Activated naive CD8-positive, alpha-beta T cell treated with anti-CD3 and anti-CD28 coated beads, Interleukin-2, amount 10 ng/mL, durations not matched to agents 7 days and 5 days (primary cell): ENCODE data around the gene VDR. TPM values are rescaled to one million over a fixed set of nuclear protein-coding genes. Genes with fewer than 3 reads are reported as not detected.
"Not testable (repeated sequence)": the region's sequence is repeated elsewhere in the genome, so short reads cannot be mapped to it uniquely, and the experiment has no call there.

Experiments used
- ATAC-seq: fragments of 150-1000 bp; cut with Tn5 transposase; one replicate; pipeline ENCODE4 v1.10.0; 2021; ENCODE audit warnings: low read depth, moderate library complexity
- POLR2A ChIA-PET: fragments of 350-600 bp; sonication (Branson Sonifier 250); formaldehyde crosslinking; loops from one replicate; lab custom pipeline; 2021; ENCODE audit warnings: antibody characterized with exemption; lab: Charles Lee
- DNase-seq: peaks from one replicate; pipeline ENCODE4 v3.0.0; 2021
- H3K27ac Mint-ChIP-seq: one replicate; pipeline ENCODE4 v1.8.0; 2022; ENCODE audit warnings: mild to moderate bottlenecking, mixed read lengths
- H3K27me3 Mint-ChIP-seq: one replicate; pipeline ENCODE4 v1.8.0; 2022; ENCODE audit warnings: mild to moderate bottlenecking, moderate library complexity, mixed read lengths
- H3K36me3 Mint-ChIP-seq: one replicate; pipeline ENCODE4 v1.8.0; 2021; ENCODE audit warnings: mild to moderate bottlenecking, mixed read lengths
- H3K4me1 Mint-ChIP-seq: one replicate; pipeline ENCODE4 v1.8.0; 2021; ENCODE audit warnings: mixed read lengths
- H3K4me3 Mint-ChIP-seq: one replicate; pipeline ENCODE4 v1.8.0; 2022; ENCODE audit warnings: mild to moderate bottlenecking, moderate library complexity, mixed read lengths
- H3K9me3 Mint-ChIP-seq: one replicate; pipeline ENCODE4 v1.8.0; 2021; ENCODE audit warnings: mixed read lengths
- total RNA-seq, 2 experiments: library from RNA; stranded (reverse); gene quantifications; one replicate each; pipeline ENCODE4 v1.2.3, GENCODE V29; 2021

Gene VDR
- total RNA-seq, 2 experiments from 2014 or later = 13.9 to 14.3 TPM

DNA sequence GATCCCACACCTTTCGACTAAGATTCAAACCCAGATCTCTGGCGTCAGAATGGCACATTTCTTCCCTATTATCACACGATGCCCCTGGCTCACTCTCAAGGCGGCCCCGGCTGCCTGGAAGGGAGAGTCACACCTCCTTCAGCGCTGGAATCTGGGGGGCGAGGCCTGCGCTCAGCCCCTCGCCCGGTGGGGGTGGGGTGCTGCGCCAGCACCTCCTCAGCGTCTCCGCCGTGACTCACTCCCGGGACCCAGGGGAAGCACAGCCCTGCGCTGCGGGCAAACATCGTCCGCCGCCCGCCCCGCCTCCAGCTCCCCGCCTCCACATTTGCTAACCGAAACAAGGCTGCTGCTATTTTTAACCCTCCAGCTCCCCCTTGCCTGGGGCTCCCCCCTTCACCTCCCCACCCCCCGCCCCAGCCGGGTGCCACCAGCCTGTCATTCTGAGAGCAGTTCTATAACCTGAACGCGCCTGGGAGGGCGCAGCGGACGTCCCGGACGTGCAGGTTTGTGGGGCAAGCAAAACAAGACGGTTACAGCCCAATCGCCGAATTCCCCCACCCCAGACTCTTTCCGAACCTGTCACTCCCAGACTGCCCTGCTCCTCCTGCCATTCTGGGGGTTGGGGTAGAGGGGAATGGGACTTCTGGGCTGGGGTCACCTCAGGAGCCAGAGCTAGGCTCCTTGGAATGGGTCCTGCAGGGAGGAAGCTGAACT lies 91.8 kb downstream of the VDR start:
- Mint-ChIP-seq H3K9me3 (no peaks in the 10 kb centered on the region), H3K27me3 (no peaks in the 10 kb centered on the region), H3K4me1 (peaks cover 70% of the 10 kb centered on the region), H3K4me3 (peak overlapping the region; percentile 91), H3K36me3 (peaks cover 24% of the 10 kb centered on the region), H3K27ac (peak overlapping the region; percentile 98)
- peak; percentile 87 for DNase-seq
- ATAC-seq = peak; percentile 69
- POLR2A ChIA-PET = interaction anchor here (0.7 to 18.4 kb wide), 18 partner anchors 8 to 597 kb away, joined by 3 to 465 read pairs (median 4); no protein-coding TSS in a partner anchor

DNA sequence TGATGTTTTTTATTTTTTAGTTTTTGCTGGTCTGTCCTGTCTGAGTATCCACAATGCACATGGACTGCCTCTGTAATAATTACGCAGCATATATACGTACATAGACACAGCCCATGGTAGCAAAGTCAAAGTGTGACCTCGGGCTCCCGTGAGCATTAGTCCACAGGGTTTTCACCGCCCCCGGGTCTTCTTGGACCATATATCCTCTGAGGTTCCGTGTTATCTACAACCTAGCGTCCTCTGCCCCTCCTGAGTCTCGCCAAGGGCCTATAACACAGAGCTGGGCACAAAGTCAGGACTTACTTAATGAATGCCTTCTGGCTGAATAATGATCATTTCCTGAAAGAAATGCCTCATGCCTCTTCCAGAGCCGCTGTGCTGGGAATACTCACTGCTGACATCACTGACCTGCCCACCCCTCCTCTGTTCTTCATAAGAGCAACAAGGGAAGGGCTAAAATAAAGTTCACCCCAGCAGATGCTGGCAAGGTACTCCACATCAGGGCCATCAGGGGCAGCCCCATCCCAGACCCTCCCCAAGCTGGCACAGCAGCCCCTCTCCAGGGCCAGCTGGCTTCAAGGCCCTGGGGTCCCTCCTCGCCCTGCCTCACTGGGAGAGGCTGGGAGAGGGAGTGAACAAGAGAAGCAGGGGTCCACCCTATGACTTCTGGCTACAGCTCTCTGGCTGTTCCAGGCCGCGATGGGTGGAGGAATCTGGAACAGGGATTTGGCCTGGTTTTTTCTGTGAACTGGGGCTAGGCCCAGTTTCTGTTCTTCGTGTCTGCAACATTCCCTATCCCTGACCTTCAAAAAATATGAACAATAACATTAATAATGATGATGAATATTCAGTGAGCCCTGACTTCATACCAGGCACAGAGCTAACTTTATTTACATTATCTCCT lies 93.0 kb downstream of the VDR start:
- peak overlapping the region; percentile 98 for H3K27ac Mint-ChIP-seq
- no peak for ATAC-seq
- no peaks in the 10 kb centered on the region for H3K9me3 Mint-ChIP-seq
- no peak for DNase-seq
- POLR2A ChIA-PET = interaction anchor here (1.0 to 18.4 kb wide), 11 partner anchors 6 to 70 kb away, joined by 3 to 465 read pairs (median 9); partner anchors contain the start of gene HDAC7
- H3K4me3 Mint-ChIP-seq = peak overlapping the region; percentile 91
- peaks cover 76% of the 10 kb centered on the region for H3K4me1 Mint-ChIP-seq
- peaks cover 21% of the 10 kb centered on the region for H3K36me3 Mint-ChIP-seq
- no peaks in the 10 kb centered on the region for H3K27me3 Mint-ChIP-seq

DNA sequence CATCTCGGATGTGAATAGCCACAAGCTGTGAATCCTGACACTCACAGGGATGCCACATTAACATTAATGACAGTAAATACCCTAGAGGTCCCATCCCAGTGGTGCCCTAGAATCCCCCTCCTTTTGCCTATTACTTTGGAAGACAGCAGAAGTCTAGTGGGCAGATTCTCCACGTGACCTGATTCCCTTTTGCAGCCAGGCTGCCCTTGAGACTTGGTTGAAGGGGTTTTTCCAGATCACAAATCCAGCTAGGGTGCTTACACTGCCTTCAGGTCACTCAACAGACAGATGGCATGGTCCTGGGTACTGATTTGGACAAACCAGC lies 93.8 kb downstream of the VDR start:
- H3K9me3 Mint-ChIP-seq = no peaks in the 10 kb centered on the region
- POLR2A ChIA-PET = interaction anchor here (4.2 to 18.4 kb wide), 3 partner anchors 6 to 22 kb away, joined by 28 to 465 read pairs (median 428); partner anchors contain the start of gene HDAC7

DNA sequence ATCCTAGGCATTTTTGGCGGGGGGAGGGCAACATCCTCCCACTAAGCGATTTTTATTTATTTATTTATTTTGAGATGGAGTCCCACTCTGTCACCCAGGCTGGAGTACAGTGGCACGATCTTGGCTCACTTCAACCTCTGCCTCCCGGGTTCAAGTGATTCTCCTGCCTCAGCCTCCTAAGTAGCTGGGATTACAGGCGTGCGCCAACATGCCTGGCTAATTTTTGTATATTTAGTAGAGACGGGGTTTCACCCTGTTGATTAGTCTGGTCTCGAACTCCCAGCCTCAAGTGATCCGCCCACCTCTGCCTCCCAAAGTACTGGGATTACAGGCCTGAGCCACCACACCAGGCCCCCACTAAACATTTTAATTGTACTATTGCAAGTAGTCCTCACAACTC lies 95.3 kb downstream of the VDR start:
- H3K36me3 Mint-ChIP-seq = peaks cover 25% of the 10 kb centered on the region

More for the DNA sequence above, 93.8 kb downstream of the VDR start:
- ATAC-seq (no peak), DNase-seq (no peak)
- Mint-ChIP-seq H3K27ac (peak overlapping the region; percentile 96), H3K36me3 (peaks cover 22% of the 10 kb centered on the region), H3K27me3 (no peaks in the 10 kb centered on the region), H3K4me3 (peak overlapping the region; percentile 91), H3K4me1 (peaks cover 79% of the 10 kb centered on the region)

DNA sequence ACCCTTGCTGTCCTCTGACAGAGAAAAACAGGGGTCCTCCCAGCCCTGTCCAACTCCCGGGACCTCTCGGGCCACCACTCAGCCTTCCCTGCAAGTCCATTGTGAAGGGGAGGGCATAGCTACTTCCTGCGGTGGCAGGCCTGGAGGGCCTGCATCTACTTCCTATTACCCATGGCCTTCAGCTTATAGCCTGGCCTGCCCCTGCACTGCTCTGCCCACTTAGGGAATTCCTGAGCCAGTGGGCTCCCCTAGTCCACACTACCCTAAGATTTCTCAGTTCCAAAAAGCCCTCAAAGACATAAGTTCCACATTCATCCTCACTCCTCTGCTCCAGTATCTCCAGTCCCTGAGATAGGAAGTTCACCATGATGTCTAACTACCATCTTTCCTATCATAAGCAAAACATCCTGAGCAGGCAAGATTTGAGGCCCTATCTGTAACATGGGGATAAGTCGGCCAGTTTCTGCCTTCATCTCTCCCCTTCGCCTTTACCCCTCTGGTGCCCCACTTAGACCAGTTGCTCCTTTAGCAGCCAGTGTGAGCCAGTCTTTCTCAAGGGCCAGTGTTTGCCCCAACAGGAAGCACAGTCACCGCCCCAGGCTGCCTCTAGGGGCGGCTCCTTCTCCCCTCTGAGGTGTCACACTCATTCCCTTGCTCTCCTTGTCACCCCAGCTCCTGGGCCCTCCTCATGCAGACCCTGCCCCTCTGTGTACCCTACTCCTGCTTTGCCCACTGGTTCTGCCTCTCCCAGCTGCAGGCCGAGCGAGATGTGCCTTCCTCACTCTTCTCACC lies 96.0 kb downstream of the VDR start:
- Mint-ChIP-seq H3K4me1 (peaks cover 85% of the 10 kb centered on the region), H3K4me3 (peak overlapping the region; percentile 79), H3K36me3 (peaks cover 24% of the 10 kb centered on the region), H3K9me3 (no peaks in the 10 kb centered on the region), H3K27ac (peak overlapping the region; percentile 95), H3K27me3 (no peaks in the 10 kb centered on the region)
- DNase-seq = peak; percentile 65
- ATAC-seq = peak; percentile 15
- POLR2A ChIA-PET = interaction anchor here (0.7 to 18.4 kb wide), 19 partner anchors 9 to 593 kb away, joined by 3 to 465 read pairs (median 4); partner anchors contain the start of genes ASB8, HDAC7, RPAP3 and SLC48A1

More for the DNA sequence above, 95.3 kb downstream of the VDR start:
- Mint-ChIP-seq H3K4me1 (peaks cover 82% of the 10 kb centered on the region), H3K4me3 (peak overlapping the region; percentile 33), H3K27ac (peak overlapping the region; percentile 96)
- ATAC-seq, H3K9me3 Mint-ChIP-seq, H3K27me3 Mint-ChIP-seq, DNase-seq: not testable (repeated sequence)
- POLR2A ChIA-PET = interaction anchor here (1.8 to 18.4 kb wide), 4 partner anchors 8 to 348 kb away, joined by 5 to 465 read pairs (median 228); partner anchors contain the start of genes ASB8 and HDAC7

DNA sequence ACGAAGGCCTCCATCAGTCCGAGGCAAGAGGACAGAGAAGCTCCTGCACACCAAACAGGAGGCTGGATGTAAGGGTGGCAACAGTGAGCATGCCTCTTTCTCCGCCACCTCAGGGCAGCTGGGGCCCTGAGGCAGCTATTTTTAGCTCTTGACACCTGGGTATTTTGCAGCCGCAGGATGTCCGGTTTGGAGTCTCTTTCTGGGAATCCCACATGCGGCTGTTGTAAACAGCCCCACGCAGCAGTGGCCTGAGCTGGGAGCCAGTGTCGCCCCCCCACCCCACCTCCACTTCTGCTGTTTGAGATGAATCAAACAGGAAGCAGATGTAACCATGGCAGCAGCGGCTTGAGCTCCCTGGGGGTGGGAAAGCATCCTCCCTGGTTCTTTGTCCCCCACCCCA lies 96.7 kb downstream of the VDR start:
- peak overlapping the region; percentile 79 for H3K4me3 Mint-ChIP-seq
- POLR2A ChIA-PET = interaction anchor here (0.7 to 18.4 kb wide), 20 partner anchors 8 to 592 kb away, joined by 3 to 465 read pairs (median 4); partner anchors contain the start of genes ASB8, HDAC7, RPAP3 and SLC48A1
- DNase-seq (peak; percentile 79), ATAC-seq (peak; percentile 53)
- H3K4me1 Mint-ChIP-seq = peaks cover 89% of the 10 kb centered on the region
- no peaks in the 10 kb centered on the region for H3K9me3 Mint-ChIP-seq
- peaks cover 24% of the 10 kb centered on the region for H3K36me3 Mint-ChIP-seq
- no peaks in the 10 kb centered on the region for H3K27me3 Mint-ChIP-seq
- H3K27ac Mint-ChIP-seq = peak overlapping the region; percentile 95

DNA sequence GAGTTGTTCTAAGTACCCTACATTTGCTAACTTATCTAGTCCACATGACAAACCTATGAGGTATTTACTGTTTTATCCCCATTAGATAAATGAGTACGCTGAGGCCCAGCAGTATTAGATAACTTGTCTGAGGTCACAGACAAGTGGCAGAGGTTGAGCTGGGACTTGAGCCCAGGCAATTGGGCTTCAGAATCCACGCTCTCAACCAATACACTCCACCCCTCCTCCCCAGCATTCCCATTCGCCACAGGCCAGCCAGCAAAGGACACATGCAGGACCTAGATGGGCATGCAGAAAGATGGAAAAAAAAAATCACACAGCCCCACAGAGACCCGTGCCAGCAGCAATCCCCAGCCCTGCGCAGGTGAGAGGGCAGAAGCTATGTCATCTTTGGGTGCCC lies 97.5 kb downstream of the VDR start:
- no peaks in the 10 kb centered on the region for H3K9me3 Mint-ChIP-seq
- POLR2A ChIA-PET = interaction anchor here (0.9 to 18.4 kb wide), 17 partner anchors 7 to 591 kb away, joined by 3 to 465 read pairs (median 4); partner anchors contain the start of genes HDAC7, RPAP3 and SLC48A1
- H3K36me3 Mint-ChIP-seq = peaks cover 24% of the 10 kb centered on the region
- H3K27me3 Mint-ChIP-seq = no peaks in the 10 kb centered on the region
- peaks cover 92% of the 10 kb centered on the region for H3K4me1 Mint-ChIP-seq
- DNase-seq (no peak), ATAC-seq (no peak)
- H3K27ac Mint-ChIP-seq = peak overlapping the region; percentile 95
- peak overlapping the region; percentile 79 for H3K4me3 Mint-ChIP-seq

DNA sequence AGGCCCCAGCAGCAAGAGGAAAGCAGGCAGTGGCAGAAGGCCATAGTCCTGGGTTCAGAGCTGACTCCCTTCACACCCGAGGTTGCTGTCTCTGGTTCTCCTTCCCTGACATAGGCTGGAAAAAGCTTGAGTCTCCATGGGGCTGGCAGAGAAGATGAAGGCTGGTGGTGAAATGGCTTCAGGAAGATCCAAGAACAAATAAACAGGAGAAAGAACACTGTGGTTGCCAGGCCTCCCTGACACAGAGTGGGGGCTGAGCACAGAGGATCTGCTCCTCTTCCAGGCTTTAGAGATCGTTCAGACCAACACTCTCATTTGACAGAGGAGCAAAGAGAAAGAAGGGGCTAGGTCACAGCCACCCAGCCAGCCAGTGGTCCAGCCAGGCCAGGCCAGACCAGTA lies 99.4 kb downstream of the VDR start:
- no peak for ATAC-seq
- no peak for DNase-seq
- Mint-ChIP-seq H3K36me3 (peaks cover 29% of the 10 kb centered on the region), H3K9me3 (no peaks in the 10 kb centered on the region), H3K27ac (peak overlapping the region; percentile 95), H3K4me1 (peaks cover 91% of the 10 kb centered on the region), H3K27me3 (no peaks in the 10 kb centered on the region), H3K4me3 (peak overlapping the region; percentile 58)
- POLR2A ChIA-PET = interaction anchor here (1.3 to 18.4 kb wide), 3 partner anchors 12 to 78 kb away, joined by 4 to 465 read pairs (median 428); partner anchors contain the start of gene HDAC7

DNA sequence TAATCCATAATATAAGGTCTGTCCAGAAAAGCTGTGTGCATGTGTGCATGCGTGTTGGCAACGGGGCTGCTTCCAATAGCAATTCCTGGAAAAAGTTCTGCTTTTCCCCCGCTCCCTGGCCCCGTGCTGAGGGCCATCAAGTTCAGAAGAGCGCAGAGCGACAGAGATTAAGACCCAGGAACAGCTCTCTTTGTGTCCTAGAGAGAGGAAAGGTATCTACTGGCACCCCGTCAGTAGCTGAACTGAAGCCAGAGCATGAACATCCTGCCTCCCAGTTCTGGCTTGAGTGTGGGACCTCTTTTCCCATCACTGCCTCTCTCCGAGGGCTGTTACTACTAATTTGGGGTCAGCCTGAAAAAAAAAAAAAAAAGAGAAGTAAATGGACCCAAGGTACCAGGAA lies 100.6 kb downstream of the VDR start:
- ATAC-seq (no peak), DNase-seq (no peak)
- Mint-ChIP-seq H3K4me3 (no peak overlapping the region), H3K27ac (peak overlapping the region; percentile 95), H3K9me3 (no peaks in the 10 kb centered on the region), H3K36me3 (peaks cover 30% of the 10 kb centered on the region), H3K27me3 (no peaks in the 10 kb centered on the region), H3K4me1 (peaks cover 92% of the 10 kb centered on the region)
- POLR2A ChIA-PET = interaction anchor here (0.8 to 18.4 kb wide), 4 partner anchors 13 to 29 kb away, joined by 4 to 465 read pairs (median 220); partner anchors contain the start of gene HDAC7

DNA sequence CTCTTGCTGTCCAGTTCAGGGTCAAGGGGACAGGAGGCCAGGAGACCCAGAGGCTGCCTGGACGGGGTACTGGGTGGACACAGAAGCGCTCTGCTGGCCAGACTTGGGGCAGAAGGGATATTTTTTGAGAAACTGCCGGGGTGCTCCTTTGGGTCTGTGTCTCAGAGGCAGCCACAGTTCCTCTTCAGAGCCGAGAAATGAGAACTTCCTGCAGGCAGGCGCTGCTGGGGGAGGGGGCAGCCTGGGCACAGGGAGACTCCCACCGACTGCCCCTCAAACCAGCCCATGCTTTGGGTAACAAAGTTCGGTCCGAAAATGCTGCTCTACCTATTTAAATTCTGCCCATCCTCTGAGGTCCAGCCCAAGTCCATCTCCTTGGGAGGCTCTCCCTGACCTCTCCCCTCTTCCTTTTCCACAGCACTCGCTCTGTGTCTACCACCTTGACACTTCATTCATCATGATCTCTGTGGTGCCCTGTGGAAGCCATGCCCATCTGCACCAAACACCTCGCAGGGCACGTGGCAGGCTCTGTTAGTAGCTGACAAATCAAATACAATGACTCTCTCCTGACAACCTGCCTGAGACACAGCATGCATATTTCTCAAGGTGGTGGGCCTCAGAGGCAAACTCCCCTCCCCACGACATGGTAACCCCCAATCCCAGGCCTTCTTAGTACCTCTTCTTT lies 101.5 kb downstream of the VDR start:
- POLR2A ChIA-PET = interaction anchor here (2.3 to 18.4 kb wide), 3 partner anchors 14 to 29 kb away, joined by 13 to 465 read pairs (median 428); partner anchors contain the start of gene HDAC7
- ATAC-seq (no peak), DNase-seq (no peak)
- peak overlapping the region; percentile 95 for H3K27ac Mint-ChIP-seq
- H3K4me1 Mint-ChIP-seq = peaks cover 90% of the 10 kb centered on the region
- H3K4me3 Mint-ChIP-seq = peak overlapping the region; percentile 84
- H3K36me3 Mint-ChIP-seq = peaks cover 31% of the 10 kb centered on the region
- H3K27me3 Mint-ChIP-seq = no peaks in the 10 kb centered on the region
- no peaks in the 10 kb centered on the region for H3K9me3 Mint-ChIP-seq

DNA sequence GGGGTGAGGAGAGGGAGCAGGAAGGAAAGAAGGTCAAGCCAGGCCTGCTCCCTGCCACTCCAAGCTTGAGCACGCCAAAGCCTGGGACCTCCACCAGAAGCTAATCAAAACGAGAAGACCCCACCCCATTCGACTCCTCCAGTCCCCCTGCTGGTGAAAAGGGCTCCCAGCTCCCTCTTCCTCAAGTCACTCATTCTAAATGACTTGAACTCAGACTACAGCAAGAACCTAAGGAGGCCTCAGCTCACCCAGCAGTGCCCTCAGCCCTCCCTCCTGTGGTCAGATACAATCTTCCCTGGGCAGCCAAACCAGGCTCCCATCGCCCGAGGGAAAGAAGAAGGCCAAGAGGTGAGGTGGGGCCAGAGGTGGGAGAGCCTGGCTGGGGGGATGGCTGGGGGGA lies 102.5 kb downstream of the VDR start:
- Mint-ChIP-seq H3K4me1 (peaks cover 82% of the 10 kb centered on the region), H3K4me3 (peak overlapping the region; percentile 84), H3K36me3 (peaks cover 37% of the 10 kb centered on the region), H3K27me3 (no peaks in the 10 kb centered on the region), H3K9me3 (no peaks in the 10 kb centered on the region), H3K27ac (peak overlapping the region; percentile 95)
- POLR2A ChIA-PET = interaction anchor here (2.3 to 18.4 kb wide), 4 partner anchors 7 to 31 kb away, joined by 13 to 465 read pairs (median 228); partner anchors contain the start of gene HDAC7
- DNase-seq = no peak
- ATAC-seq = peak; percentile 45
